ENCODE results near the gene APLNR. TPM values are rescaled to one million over a fixed set of nuclear protein-coding genes. Genes with fewer than 3 reads are reported as not detected.

Gene APLNR
- polyA plus RNA-seq, 1 donor (not counting 4 experiments of a cell fraction or from before 2014, with no cell fraction given): not detected

GRCh38 chr11:57197762-57198161 lies 39.3 kb downstream of the APLNR start:
- Histone ChIP-seq H4K20me1 (ENCODE audit: control insufficient read depth, extremely low read depth, insufficient read depth, low read length) (no peaks in the 10 kb centered on the region), H3K9me1 (ENCODE audit: control insufficient read depth, extremely low read depth, insufficient read depth, low read length) (no peaks in the 10 kb centered on the region), H3K27ac (ENCODE audit: control insufficient read depth, insufficient read depth, low read length) (no peak overlapping the region), H3K4me1 (ENCODE audit: control insufficient read depth, extremely low read depth, insufficient read depth, low read length) (no peaks in the 10 kb centered on the region), H3K27me3 (ENCODE audit: control insufficient read depth, extremely low read depth, insufficient read depth, low read length) (peaks cover 6% of the 10 kb centered on the region), H3K9me3 (ENCODE audit: control insufficient read depth, low read depth, low read length) (no peaks in the 10 kb centered on the region), H3K79me2 (ENCODE audit: control insufficient read depth, insufficient read depth, low read length) (no peaks in the 10 kb centered on the region), H3K4me3 (ENCODE audit: control insufficient read depth in 2 of 3, extremely low read depth in 1 of 3, insufficient read depth in 2 of 3, low read depth in 1 of 3, low read length in 3 of 3) (no peak overlapping the region), H3K36me3 (ENCODE audit: control insufficient read depth in 2 of 2, extremely low read depth in 1 of 2, insufficient read depth in 2 of 2, low read length in 2 of 2) (no peaks in the 10 kb centered on the region), H3K9ac (ENCODE audit: control insufficient read depth, extremely low read depth, insufficient read depth, low read length) (no peak overlapping the region), H2AFZ (ENCODE audit: control insufficient read depth, low read length) (no peak overlapping the region), H3K4me2 (ENCODE audit: control insufficient read depth, extremely low read depth, insufficient read depth, low read depth, low read length) (no peak overlapping the region)
- FAIRE-seq: no peak
- DNase-seq (ENCODE audit: low read depth, low spot score): no peak
- TF ChIP-seq EZH2 (IDR thresholded peaks at IDR 0.05; ENCODE audit: low read length): no peak
- TF ChIP-seq, protein P1, sequence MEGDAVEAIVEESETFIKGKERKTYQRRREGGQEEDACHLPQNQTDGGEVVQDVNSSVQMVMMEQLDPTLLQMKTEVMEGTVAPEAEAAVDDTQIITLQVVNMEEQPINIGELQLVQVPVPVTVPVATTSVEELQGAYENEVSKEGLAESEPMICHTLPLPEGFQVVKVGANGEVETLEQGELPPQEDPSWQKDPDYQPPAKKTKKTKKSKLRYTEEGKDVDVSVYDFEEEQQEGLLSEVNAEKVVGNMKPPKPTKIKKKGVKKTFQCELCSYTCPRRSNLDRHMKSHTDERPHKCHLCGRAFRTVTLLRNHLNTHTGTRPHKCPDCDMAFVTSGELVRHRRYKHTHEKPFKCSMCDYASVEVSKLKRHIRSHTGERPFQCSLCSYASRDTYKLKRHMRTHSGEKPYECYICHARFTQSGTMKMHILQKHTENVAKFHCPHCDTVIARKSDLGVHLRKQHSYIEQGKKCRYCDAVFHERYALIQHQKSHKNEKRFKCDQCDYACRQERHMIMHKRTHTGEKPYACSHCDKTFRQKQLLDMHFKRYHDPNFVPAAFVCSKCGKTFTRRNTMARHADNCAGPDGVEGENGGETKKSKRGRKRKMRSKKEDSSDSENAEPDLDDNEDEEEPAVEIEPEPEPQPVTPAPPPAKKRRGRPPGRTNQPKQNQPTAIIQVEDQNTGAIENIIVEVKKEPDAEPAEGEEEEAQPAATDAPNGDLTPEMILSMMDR (optimal IDR thresholded peaks at IDR 0.05 in 1 of 3, IDR thresholded peaks at IDR 0.05 in 1 of 3, conservative IDR thresholded peaks at IDR 0.05 in 1 of 3; ENCODE audit: extremely low read depth in 1 of 3, insufficient read depth in 2 of 3, low read length in 3 of 3): no peak
- dilution Hi-C loops (cut with MboI; ENCODE audit: extremely low pct_ligation_motif_present, low sequenced_read_pairs): no loop called here

- Histone ChIP-seq H3K9me1 (ENCODE audit: control insufficient read depth, extremely low read depth, insufficient read depth, low read length) (no peaks in the 10 kb centered on the region), H3K9me3 (ENCODE audit: control insufficient read depth, low read depth, low read length) (no peaks in the 10 kb centered on the region), H4K20me1 (ENCODE audit: control insufficient read depth, extremely low read depth, insufficient read depth, low read length) (no peaks in the 10 kb centered on the region), H3K27ac (ENCODE audit: control insufficient read depth, insufficient read depth, low read length) (no peak overlapping the region), H3K4me3 (ENCODE audit: control insufficient read depth in 2 of 3, extremely low read depth in 1 of 3, insufficient read depth in 2 of 3, low read depth in 1 of 3, low read length in 3 of 3) (no peak overlapping the region), H3K4me2 (ENCODE audit: control insufficient read depth, extremely low read depth, insufficient read depth, low read depth, low read length) (no peak overlapping the region), H2AFZ (ENCODE audit: control insufficient read depth, low read length) (no peak overlapping the region), H3K27me3 (ENCODE audit: control insufficient read depth, extremely low read depth, insufficient read depth, low read length) (no peaks in the 10 kb centered on the region), H3K36me3 (ENCODE audit: control insufficient read depth in 2 of 2, extremely low read depth in 1 of 2, insufficient read depth in 2 of 2, low read length in 2 of 2) (no peaks in the 10 kb centered on the region), H3K4me1 (ENCODE audit: control insufficient read depth, extremely low read depth, insufficient read depth, low read length) (no peaks in the 10 kb centered on the region), H3K9ac (ENCODE audit: control insufficient read depth, extremely low read depth, insufficient read depth, low read length) (no peak overlapping the region), H3K79me2 (ENCODE audit: control insufficient read depth, insufficient read depth, low read length) (no peaks in the 10 kb centered on the region)
- TF ChIP-seq, protein P1 (optimal IDR thresholded peaks at IDR 0.05 in 1 of 3, IDR thresholded peaks at IDR 0.05 in 1 of 3, conservative IDR thresholded peaks at IDR 0.05 in 1 of 3; ENCODE audit: extremely low read depth in 1 of 3, insufficient read depth in 2 of 3, low read length in 3 of 3): no peak
- TF ChIP-seq EZH2 (IDR thresholded peaks at IDR 0.05; ENCODE audit: low read length): no peak
- dilution Hi-C loops (cut with MboI; ENCODE audit: extremely low pct_ligation_motif_present, low sequenced_read_pairs): no loop called here
- no peak for FAIRE-seq
- no peak for DNase-seq (ENCODE audit: low read depth, low spot score)
These were observed 40.5 kb downstream of the APLNR start for GRCh38 chr11:57196596-57196995.
